Activated CD8-positive, alpha-beta memory T cell treated with anti-CD3 and anti-CD28 coated beads for 24 hours (primary cell): ENCODE data around the gene NOTCH4.
A peak's percentile ranks its signal among the peaks of the same experiment; 100 is the strongest.

Experiments
- DNase-seq: peaks from one replicate; pipeline ENCODE4 v3.0.0-alpha.2; 2020

NOTCH4 gene

DNA sequence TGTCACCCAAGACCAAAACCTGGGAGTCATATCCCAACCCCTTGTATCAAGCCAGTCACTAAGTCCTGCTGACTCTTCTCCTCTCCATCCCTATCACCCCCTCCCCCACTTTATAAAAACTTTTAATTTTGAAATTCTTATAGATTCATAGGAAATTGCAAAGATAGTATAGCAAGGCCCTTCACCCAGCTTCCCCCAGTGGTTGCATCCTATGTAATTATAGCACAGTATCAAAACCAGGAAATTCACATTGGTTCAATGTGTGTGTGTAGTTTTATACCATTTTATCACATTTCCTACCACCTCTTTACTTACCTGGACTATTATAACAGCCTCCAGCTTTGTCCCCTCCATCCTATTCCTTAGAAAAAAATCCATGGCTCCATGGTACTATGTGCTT, 65.8 kb downstream of the NOTCH4 start:
- DNase-seq: no peak

DNA sequence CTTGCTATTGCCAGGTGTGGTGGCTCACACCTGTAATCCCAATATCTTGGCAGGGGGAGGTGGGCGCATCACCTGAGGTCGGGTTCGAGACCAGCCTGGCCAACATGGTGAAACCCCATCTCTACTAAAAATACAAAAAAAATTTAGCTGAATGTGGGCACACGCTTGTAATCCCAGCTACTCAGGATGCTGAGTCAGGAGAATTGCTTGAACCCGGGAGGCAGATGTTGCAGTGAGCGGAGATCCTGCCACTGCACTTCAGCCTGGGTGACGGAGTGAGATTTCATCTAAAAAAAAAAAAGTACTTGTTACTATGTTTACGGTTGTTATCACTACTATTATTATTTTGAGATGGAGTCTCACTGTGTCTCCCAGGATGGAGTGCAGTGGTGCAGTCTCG, 67.0 kb downstream of the NOTCH4 start:
- DNase-seq: no peak

DNA sequence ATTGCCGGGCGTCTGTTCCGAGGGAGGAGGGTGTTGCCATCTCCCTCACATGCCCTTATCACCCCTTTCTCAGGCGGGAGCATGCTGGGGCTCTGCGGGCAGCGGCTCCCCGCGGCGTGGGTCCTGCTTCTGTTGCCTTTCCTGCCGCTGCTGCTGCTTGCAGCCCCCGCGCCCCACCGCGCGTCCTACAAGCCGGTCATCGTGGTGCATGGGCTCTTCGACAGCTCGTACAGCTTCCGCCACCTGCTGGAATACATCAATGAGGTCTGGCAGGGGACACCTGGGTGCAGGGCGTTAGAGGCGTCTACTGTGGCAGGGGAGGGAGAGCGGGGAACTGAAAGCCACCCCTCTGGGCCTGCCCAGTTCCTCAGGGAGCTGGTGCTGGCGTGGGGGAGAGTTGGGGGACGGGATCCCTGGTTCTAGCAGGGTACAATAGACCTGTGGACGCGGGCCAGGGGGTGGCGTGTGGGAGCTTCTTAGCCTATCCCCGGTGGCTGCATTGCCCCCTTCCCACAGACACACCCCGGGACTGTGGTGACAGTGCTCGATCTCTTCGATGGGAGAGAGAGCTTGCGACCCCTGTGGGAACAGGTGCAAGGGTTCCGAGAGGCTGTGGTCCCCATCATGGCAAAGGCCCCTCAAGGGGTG, 69.2 kb downstream of the NOTCH4 start:
- DNase-seq: peak; percentile 83

DNA sequence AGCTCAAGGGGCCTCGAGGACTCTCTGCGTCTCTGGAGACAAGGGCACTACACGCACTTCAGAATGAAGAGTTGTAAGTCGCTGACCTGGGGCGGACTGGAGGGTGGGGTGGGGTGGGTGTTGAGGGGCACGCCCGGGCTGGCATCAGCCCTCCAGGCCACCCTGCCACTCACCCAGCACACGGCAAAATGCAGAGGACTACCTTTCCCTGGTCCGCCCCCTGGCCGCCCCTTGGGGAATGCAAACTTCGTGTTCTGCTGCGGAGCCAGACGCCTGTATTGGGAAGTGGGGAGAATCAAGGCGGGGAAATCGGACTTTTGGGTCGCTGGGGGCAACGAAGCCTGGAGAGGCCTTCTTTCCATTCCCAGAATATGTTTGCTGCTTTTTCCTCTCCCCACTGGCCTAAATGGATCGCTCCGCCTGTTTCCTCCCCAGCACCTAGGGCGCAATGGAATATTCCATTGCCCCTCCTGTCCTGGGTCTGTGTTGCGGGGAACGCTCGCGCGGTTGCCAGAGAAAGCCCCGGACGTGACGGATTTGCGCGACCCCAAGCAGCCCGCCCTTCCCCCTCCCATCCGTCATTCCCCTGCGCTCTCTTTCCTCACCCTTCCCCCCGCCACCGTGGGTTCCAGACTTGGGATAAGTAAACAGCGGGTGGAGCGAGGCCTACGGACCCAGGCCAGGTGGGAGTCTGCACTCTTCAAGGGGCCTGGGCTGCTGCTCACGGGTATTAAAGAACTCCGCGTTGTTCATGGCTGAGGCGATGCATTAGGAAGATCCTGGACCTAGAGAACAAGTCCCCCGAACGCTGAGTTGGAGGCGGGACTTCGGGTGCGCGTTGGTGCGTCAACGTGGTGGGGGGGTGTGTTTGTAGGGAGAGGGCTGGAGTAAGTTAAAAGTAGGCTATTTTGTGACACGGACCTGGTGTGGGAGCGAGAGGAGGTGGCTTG, 70.0 kb downstream of the NOTCH4 start, which contains the start of gene PPT2:
Gene PPT2, plus strand, starts transcription at position 578 of the 950 bp plus-strand sequence. CDS start 454 bp downstream, outside the sequence.
- DNase-seq: peak; percentile 93

DNA sequence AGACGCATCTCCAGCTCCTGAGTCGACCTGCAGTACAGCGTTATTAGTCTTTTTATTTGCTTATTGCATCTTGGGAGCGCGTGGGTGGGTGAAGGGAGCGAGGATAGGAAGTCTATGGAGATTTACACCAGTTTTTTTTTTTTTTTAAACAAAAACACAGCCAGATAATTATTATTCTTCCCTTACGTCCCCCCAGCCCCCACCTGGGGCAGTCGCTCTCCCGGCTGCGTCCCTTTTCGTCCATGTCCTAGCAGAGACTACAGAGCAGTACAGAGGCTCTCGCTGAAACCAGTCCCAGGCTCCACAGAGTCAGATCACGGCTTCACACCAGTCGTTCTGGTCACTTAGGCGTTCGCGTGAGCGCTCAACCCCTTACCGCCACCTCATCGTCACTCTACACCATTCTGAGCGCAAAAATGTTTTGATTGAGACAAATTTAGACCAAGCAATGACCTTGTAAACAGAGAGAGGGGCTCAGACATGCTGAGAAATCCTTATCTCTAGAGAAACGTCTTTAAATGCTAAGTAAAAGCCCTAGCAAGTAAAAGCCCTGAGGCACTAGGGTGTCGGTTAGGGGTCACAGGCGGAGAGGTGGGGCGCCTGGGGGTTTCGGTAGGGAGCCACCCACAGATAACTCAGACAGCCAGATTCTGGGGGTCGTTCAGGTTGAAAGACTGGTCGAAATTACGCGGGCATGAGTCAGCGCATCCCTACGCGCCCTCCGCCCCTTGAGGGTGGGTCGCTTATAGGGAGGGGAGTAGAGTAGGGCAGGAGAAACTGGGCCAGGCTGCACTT, 70.9 kb downstream of the NOTCH4 start:
- no peak for DNase-seq

- DNase-seq: peak; percentile 61
Observed at GRCh38 chr6:32151863-32152768, 71.8 kb downstream of the NOTCH4 start, which contains the start of gene PRRT1. Gene PRRT1, minus strand, starts transcription at chr6:32151939. Its CDS starts 112 bp downstream, at chr6:32151827.

- no peak for DNase-seq
Observed at GRCh38 chr6:32151181-32151862, 72.5 kb downstream of the NOTCH4 start.

- no peak for DNase-seq
Observed at GRCh38 chr6:32149932-32150870, 73.7 kb downstream of the NOTCH4 start.

DNA sequence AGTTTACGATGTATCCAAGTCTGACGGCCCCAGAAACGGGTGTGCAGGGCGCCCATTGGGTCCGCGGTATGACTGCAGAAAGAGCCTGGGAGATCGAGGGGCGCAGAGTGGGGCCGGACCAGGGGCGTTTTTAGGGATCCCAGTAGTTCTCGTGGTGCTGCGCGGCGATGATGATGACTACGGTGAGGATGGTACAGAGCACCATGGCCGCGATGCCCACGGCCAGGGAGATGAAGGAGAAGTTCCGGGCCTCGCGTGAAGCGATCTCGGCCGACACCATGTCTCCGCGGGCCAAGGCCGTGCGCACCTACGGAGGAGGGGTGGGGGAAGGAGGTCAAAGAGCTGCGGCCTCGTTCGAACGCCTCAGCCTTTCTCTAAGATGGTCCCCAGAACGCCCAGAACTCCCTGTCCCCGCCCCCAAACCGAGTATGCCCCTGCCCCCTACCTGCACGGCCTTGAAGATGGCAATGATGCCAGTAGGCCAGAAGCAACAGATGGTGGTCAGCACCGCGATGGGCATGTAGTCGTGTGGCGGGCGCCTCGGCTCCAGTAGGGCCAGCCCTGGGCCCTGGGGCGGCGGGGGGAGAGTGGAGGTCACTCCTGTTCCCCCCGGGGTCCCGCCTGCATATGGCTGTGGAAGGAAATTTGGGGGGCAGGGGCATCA, 74.6 kb downstream of the NOTCH4 start:
- DNase-seq: no peak

DNA sequence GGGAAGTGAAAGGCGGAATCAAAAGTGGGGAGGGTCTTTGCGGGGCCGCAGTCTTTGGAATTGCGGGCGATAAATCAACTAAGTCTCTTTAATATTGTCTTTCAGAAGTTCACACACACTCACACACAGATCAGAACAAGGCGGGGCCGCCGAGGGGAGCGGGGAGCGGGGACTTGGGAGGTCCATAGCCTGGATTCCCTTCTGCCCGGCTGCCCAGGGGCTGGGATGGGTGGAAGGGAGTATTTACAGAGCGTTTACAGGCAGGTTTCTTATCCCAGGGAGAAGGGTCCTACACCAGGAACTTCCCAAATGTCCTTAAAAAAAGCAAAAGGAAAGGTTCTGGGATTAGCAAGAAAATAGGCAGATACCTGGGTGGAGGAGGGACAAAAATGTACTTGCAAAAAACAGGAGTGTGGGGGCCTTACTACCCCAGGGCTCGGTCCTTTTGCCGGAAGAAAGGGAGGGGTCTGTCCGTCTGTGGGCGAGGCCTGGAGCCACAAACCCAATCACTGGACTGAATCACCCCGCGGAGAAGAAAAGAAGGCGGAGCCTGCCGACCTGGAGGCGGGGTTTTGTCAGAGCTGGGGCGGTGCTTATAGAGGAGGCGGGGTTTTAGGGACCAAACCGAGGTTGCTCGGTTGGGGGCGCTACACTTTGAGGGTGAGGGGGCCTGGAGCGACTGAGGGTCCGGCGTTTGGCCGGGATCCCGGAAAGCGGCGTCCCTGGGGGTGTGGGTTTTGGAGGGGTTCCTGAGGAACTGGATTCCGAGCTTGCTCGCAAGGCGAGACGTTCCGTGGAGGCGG, 75.4 kb downstream of the NOTCH4 start:
- peak; percentile 89 for DNase-seq

GRCh38 chr6:32147401-32148132, 76.3 kb downstream of the NOTCH4 start:
- no peak for DNase-seq

DNA sequence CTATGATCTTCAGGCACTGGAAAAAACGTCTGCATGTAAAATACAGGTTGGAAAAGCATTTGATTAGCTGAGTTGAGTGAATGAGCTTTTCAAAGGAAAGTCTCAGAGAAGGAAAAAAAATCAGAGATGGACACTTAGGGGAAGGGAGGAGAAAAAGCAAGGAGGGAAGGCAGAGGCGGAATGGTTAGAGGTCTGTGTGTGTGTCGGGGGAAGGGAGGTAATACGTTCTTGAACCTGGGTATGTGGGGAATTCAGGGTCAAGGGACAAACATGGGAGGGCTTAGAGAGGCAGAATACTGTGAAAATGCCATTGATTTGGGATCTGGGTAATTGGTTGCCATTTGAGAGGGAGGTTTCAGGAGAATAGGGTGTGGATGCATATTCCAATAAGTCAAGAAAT, 77.2 kb downstream of the NOTCH4 start:
- no peak for DNase-seq

DNA sequence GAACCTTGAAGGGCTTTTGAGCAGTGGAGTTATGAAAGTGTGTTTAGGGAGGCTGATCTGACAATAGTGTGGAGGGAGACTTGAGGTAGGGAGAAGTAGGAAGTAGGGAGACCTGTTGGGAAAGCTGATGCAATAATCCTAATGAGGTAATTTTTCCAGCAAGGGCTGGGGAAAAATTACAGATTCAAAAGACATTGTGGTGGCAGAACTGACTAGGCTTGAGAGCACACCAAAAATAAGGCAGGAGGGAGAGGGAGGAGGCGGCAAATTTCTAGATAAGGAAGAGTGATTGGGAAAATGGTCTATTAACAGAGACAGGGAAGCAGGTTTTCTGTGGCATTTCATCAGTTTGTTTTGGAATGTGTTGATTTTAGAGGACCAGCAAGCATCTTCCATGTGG, 77.6 kb downstream of the NOTCH4 start:
- DNase-seq: no peak
